ENCODE measurements around the gene ARHGAP25. TPM values are rescaled to one million over a fixed set of nuclear protein-coding genes. Genes with fewer than 3 reads are reported as not detected.

ARHGAP25 gene
- polyA plus RNA-seq, 3 donors, result 20.8 to 56.8 (median 36.3) TPM

- Histone ChIP-seq H3K79me2 (ENCODE audit: insufficient read depth, low read length) (peaks cover 100% of the 10 kb centered on the region), H4K20me1 (ENCODE audit: insufficient read depth, low read length) (peaks cover 39% of the 10 kb centered on the region), H3K4me3 (replicated peaks in 1 of 3; ENCODE audit: low read depth in 2 of 3, low read length in 3 of 3) (peak overlapping the region in 1 of 3 experiments; percentile 33), H2AFZ (ENCODE audit: insufficient read depth, low read depth, low read length, poor library complexity, severe bottlenecking) (peak overlapping the region; percentile 59), H3K27me3 (ENCODE audit: control insufficient read depth in 2 of 2, insufficient read depth in 2 of 2, low read length in 2 of 2) (no peaks in the 10 kb centered on the region), H3K9ac (ENCODE audit: insufficient read depth, low read length, poor library complexity, severe bottlenecking) (no peak overlapping the region), H3K4me2 (replicated peaks; ENCODE audit: extremely low read depth, low read length, poor library complexity, severe bottlenecking) (peak overlapping the region; percentile 63), H3K27ac (ENCODE audit: low read depth in 1 of 2, low read length in 2 of 2) (peak overlapping the region in 1 of 2 donors; percentile 59), H3K9me3 (replicated peaks in 1 of 2; ENCODE audit: control insufficient read depth in 1 of 2, insufficient read depth in 1 of 2, low read length in 2 of 2) (no peaks in the 10 kb centered on the region), H3K36me3 (replicated peaks in 1 of 2; ENCODE audit: control insufficient read depth in 1 of 2, insufficient read depth in 2 of 2, low read length in 2 of 2) (peaks cover 8 to 48% of the 10 kb centered on the region in 2 donors), H3K4me1 (ENCODE audit: control insufficient read depth in 1 of 2, insufficient read depth in 2 of 2, low read length in 2 of 2) (peaks cover 48 to 57% of the 10 kb centered on the region in 2 donors)
- H3K4me1 Mint-ChIP-seq, result peaks cover 67% of the 10 kb centered on the region
- DNase-seq, result peak; percentile 84 to 92 (median 89)
- H3K9me3 Mint-ChIP-seq, result no peaks in the 10 kb centered on the region
- H3K27ac Mint-ChIP-seq, result peak overlapping the region in 5 of 7 donors; percentile 55 to 91 (median 88)
- WGBS (ENCODE audit: insufficient coverage), result 16% methylated on average over 9 of the region's 15 CpGs
- peak; percentile 86 for TF ChIP-seq CTCF (IDR thresholded peaks at IDR 0.05)
- no peaks in the 10 kb centered on the region for H3K27me3 Mint-ChIP-seq (ENCODE audit: low read depth in 3 of 3)
- H3K36me3 Mint-ChIP-seq, result peaks cover 42 to 60% of the 10 kb centered on the region in 2 donors
- intact Hi-C loops (cut with micrococcal nuclease), result no loop called here
- peak overlapping the region in 1 of 2 donors; percentile 44 for H3K4me3 Mint-ChIP-seq
Observed at GRCh38 chr2:68751397-68752339, 17.1 kb downstream of the ARHGAP25 start.

GRCh38 chr2:68753318-68753717 lies 18.7 kb downstream of the ARHGAP25 start:
- Histone ChIP-seq H3K9me3 (replicated peaks in 1 of 2; ENCODE audit: control insufficient read depth in 1 of 2, insufficient read depth in 1 of 2, low read length in 2 of 2) (no peaks in the 10 kb centered on the region), H3K9ac (ENCODE audit: insufficient read depth, low read length, poor library complexity, severe bottlenecking) (no peak overlapping the region), H2AFZ (ENCODE audit: insufficient read depth, low read depth, low read length, poor library complexity, severe bottlenecking) (no peak overlapping the region), H3K4me3 (replicated peaks in 1 of 3; ENCODE audit: low read depth in 2 of 3, low read length in 3 of 3) (no peak overlapping the region), H3K27ac (ENCODE audit: low read depth in 1 of 2, low read length in 2 of 2) (peak overlapping the region in 1 of 2 donors; percentile 67), H3K36me3 (replicated peaks in 1 of 2; ENCODE audit: control insufficient read depth in 1 of 2, insufficient read depth in 2 of 2, low read length in 2 of 2) (peaks cover 17 to 64% of the 10 kb centered on the region in 2 donors), H4K20me1 (ENCODE audit: insufficient read depth, low read length) (peaks cover 26% of the 10 kb centered on the region), H3K4me2 (replicated peaks; ENCODE audit: extremely low read depth, low read length, poor library complexity, severe bottlenecking) (no peak overlapping the region), H3K79me2 (ENCODE audit: insufficient read depth, low read length) (peaks cover 100% of the 10 kb centered on the region), H3K27me3 (ENCODE audit: control insufficient read depth in 2 of 2, insufficient read depth in 2 of 2, low read length in 2 of 2) (no peaks in the 10 kb centered on the region), H3K4me1 (ENCODE audit: control insufficient read depth in 1 of 2, insufficient read depth in 2 of 2, low read length in 2 of 2) (peaks cover 33 to 41% of the 10 kb centered on the region in 2 donors)
- DNase-seq, result no peak
- peak overlapping the region in 5 of 7 donors; percentile 21 to 77 (median 54) for H3K27ac Mint-ChIP-seq
- WGBS (ENCODE audit: insufficient coverage), result 17% methylated on average over 2 of the region's 4 CpGs
- intact Hi-C loops (cut with micrococcal nuclease), result no loop called here
- H3K4me1 Mint-ChIP-seq, result peaks cover 51% of the 10 kb centered on the region
- TF ChIP-seq CTCF (IDR thresholded peaks at IDR 0.05), result no peak
- H3K4me3 Mint-ChIP-seq, result no peak overlapping the region
- H3K27me3 Mint-ChIP-seq (ENCODE audit: low read depth in 3 of 3), result no peaks in the 10 kb centered on the region
- H3K9me3 Mint-ChIP-seq, result no peaks in the 10 kb centered on the region
- peaks cover 45 to 60% of the 10 kb centered on the region in 2 donors for H3K36me3 Mint-ChIP-seq

Measured in CD14-positive monocyte (primary cell).